ENCODE data around the gene RRP36. TPM values are rescaled to one million over a fixed set of nuclear protein-coding genes. Genes with fewer than 3 reads are reported as not detected.

Gene RRP36
- total and polyA plus RNA-seq, 9 of the 15 experiments (the other 6 are each of a cell fraction or from before 2014, with no cell fraction given): 27.6 to 150 (median 114) TPM

DNA sequence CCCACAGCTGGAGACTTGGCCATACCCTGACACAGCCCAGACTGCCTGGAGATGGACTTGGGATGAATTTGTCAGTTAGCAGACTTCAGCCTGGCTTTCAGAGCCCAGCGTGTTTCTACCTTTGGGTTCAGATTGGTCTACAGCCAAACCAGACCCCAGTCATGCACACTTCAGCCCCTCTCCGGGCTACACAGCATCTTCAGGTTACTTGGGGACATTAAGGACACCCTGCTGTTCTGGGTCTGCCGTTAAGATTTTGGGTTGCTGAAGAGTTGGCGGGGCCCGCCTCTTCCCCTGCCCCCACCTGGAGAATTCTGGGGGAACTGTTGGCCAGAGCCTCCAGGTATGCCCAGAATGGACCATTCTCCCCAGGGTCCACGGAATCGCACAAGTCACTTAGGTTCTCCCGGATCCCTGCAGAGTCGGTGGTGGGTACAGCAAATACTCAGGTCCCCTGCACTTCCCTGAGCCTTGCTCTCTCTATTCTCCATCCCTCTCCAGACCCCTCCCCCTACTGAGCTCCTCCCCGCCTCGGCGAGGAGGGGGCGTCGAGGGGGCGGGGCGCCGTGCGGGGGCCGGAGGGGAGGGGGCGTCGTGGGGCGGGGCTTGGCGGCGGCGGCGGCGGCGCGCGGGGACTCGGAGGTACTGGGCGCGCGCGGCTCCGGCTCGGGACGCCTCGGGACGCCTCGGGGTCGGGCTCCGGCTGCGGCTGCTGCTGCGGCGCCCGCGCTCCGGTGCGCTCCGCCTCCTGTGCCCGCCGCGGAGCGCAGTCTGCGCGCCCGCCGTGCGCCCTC is 54.4 kb downstream of the RRP36 start, which contains the start of gene PTK7 (continued):
- no peak for TF ChIP-seq ZFP36 (IDR thresholded peaks at IDR 0.05; ENCODE audit: low read depth, low read length, partially characterized antibody)
- no peak for TF ChIP-seq CTCFL (IDR thresholded peaks at IDR 0.05; ENCODE audit: borderline replicate concordance, insufficient read depth, low read depth, low read length, poor library complexity, severe bottlenecking)
- no peak for TF ChIP-seq PTRF (tag; IDR thresholded peaks at IDR 0.05)
- TF ChIP-seq FOXA1 (IDR thresholded peaks at IDR 0.05; ENCODE audit: borderline replicate concordance): no peak
- TF ChIP-seq ZFPM2 (CRISPR knock-in tag; IDR thresholded peaks at IDR 0.05): no peak
- TF ChIP-seq PML (IDR thresholded peaks at IDR 0.05; ENCODE audit: low read length): no peak
- TF ChIP-seq SMARCA4 (IDR thresholded peaks at IDR 0.05): no peak
- no peak for TF ChIP-seq SIRT6 (IDR thresholded peaks at IDR 0.05; ENCODE audit: low read depth, low read length)
- no peak for TF ChIP-seq BRF1 (IDR thresholded peaks at IDR 0.05; ENCODE audit: borderline replicate concordance, extremely low read depth, insufficient read length)
- no peak for TF ChIP-seq THAP12 (CRISPR knock-in tag; IDR thresholded peaks at IDR 0.05)
- TF ChIP-seq DIDO1 (tag; IDR thresholded peaks at IDR 0.05; ENCODE audit: low read depth): no peak
- TF ChIP-seq ZBED1 (IDR thresholded peaks at IDR 0.05): 0 out of 2 replicates have a peak, but pooled peaks have one; percentile 34
- TF ChIP-seq FOXJ2 (tag; IDR thresholded peaks at IDR 0.05): no peak
- TF ChIP-seq, protein P1, sequence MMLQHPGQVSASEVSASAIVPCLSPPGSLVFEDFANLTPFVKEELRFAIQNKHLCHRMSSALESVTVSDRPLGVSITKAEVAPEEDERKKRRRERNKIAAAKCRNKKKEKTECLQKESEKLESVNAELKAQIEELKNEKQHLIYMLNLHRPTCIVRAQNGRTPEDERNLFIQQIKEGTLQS (IDR thresholded peaks at IDR 0.05): no peak
- TF ChIP-seq, protein P1 (CRISPR knock-in tag; conservative IDR thresholded peaks at IDR 0.05): no peak
- TF ChIP-seq VEZF1 (CRISPR knock-in tag; IDR thresholded peaks at IDR 0.05): peak; percentile 87
- peak; percentile 46 for TF ChIP-seq CXXC5 (CRISPR knock-in tag; IDR thresholded peaks at IDR 0.05)
- no peak for TF ChIP-seq SNRNP70 (optimal IDR thresholded peaks at IDR 0.05; ENCODE audit: low read depth, low read length)
- no peak for TF ChIP-seq GTF2A2 (tag; IDR thresholded peaks at IDR 0.05)
- peak; percentile 53; the same call in 1 of the 2 replicates for TF ChIP-seq PHF8 (IDR thresholded peaks at IDR 0.05; ENCODE audit: borderline replicate concordance, low read length)
- TF ChIP-seq, protein P2, sequence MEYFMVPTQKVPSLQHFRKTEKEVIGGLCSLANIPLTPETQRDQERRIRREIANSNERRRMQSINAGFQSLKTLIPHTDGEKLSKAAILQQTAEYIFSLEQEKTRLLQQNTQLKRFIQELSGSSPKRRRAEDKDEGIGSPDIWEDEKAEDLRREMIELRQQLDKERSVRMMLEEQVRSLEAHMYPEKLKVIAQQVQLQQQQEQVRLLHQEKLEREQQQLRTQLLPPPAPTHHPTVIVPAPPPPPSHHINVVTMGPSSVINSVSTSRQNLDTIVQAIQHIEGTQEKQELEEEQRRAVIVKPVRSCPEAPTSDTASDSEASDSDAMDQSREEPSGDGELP (CRISPR knock-in tag; IDR thresholded peaks at IDR 0.05; ENCODE audit: borderline replicate concordance): peak; percentile 48; the same call in 1 of the 2 replicates

All from K562 (cell line).